ENCODE results near the gene HOXC9. TPM values are rescaled to one million over a fixed set of nuclear protein-coding genes. Genes with fewer than 3 reads are reported as not detected.

Gene HOXC9
- total and polyA plus RNA-seq, 2 of the 4 experiments (the other 2 are of a cell fraction), result 0.26 TPM; not detected in 1

- CTCF ChIA-PET, result no interaction called here
- ATAC-seq (ENCODE audit: low read depth) (no peak), DNase-seq (no peak)
- Histone ChIP-seq H2BK120ac (ENCODE audit: low read depth, low read length) (no peak overlapping the region), H3K9me1 (ENCODE audit: insufficient read depth, low read length) (no peaks in the 10 kb centered on the region), H2AFZ (replicated peaks; ENCODE audit: low read length, poor library complexity) (no peak overlapping the region), H2BK15ac (ENCODE audit: low read depth, low read length) (no peak overlapping the region), H3K9ac (ENCODE audit: low read depth, low read length) (no peak overlapping the region), H3K4me2 (ENCODE audit: low read depth, low read length) (no peak overlapping the region), H3K79me1 (ENCODE audit: low read depth in 1 of 2, low read length in 2 of 2) (no peaks in the 10 kb centered on the region), H3K27ac (ENCODE audit: insufficient read depth, low read length) (no peak overlapping the region), H3K4me1 (ENCODE audit: control insufficient read depth, insufficient read depth, low read length) (peaks cover 2% of the 10 kb centered on the region; the same call in 1 of the 2 replicates), H4K5ac (ENCODE audit: low read depth, low read length) (no peak overlapping the region), H2BK5ac (ENCODE audit: low read depth, low read length, poor library complexity, severe bottlenecking) (no peak overlapping the region), H3K36me3 (ENCODE audit: control insufficient read depth, insufficient read depth, low read length) (no peaks in the 10 kb centered on the region), H4K20me1 (ENCODE audit: insufficient read depth, low read length) (peaks cover 2% of the 10 kb centered on the region; the same call in 1 of the 2 replicates), H2AK5ac (ENCODE audit: low read depth, low read length) (no peak overlapping the region), H2AK9ac (replicated peaks; ENCODE audit: low read depth, low read length, poor library complexity) (no peak overlapping the region), H2BK20ac (ENCODE audit: low read depth, low read length) (no peak overlapping the region), H3K56ac (ENCODE audit: extremely low read depth, insufficient read depth, low read length) (no peak overlapping the region), H3K14ac (replicated peaks; ENCODE audit: low read depth, low read length) (no peak overlapping the region), H4K91ac (ENCODE audit: insufficient read depth, low read depth, low read length) (no peak overlapping the region), H3K4ac (ENCODE audit: low read depth, low read length) (no peak overlapping the region), H3K23ac (ENCODE audit: low read depth, low read length) (no peak overlapping the region), H3K9me3 (ENCODE audit: control insufficient read depth, insufficient read depth, low read length) (peaks cover 16% of the 10 kb centered on the region), H3K18ac (ENCODE audit: low read depth, low read length) (no peak overlapping the region), H3K4me3 (ENCODE audit: insufficient read depth, low read depth, low read length) (no peak overlapping the region), H4K8ac (ENCODE audit: low read depth in 2 of 2, low read length in 2 of 2) (no peak overlapping the region), H3K27me3 (ENCODE audit: control insufficient read depth, insufficient read depth, low read length) (peaks cover 95% of the 10 kb centered on the region)
- TF ChIP-seq SMC3 (IDR thresholded peaks at IDR 0.05; ENCODE audit: low read depth, low read length) (no peak), RCOR1 (IDR thresholded peaks at IDR 0.05; ENCODE audit: insufficient replicate concordance, low read length) (no peak), MAZ (IDR thresholded peaks at IDR 0.05; ENCODE audit: borderline replicate concordance, low read depth, low read length) (no peak), ELK1 (IDR thresholded peaks at IDR 0.05; ENCODE audit: borderline replicate concordance, low read depth, low read length) (no peak), POLR2A (IDR thresholded peaks at IDR 0.05; ENCODE audit: low read depth, low read length) (no peak), RFX5 (IDR thresholded peaks at IDR 0.05; ENCODE audit: low read depth, low read length) (no peak), MAFK (IDR thresholded peaks at IDR 0.05; ENCODE audit: low read depth, low read length) (no peak), NFE2L2 (IDR thresholded peaks at IDR 0.05; ENCODE audit: low read depth, low read length) (no peak)
- dilution Hi-C loops (cut with HindIII; ENCODE audit: low sequenced_read_pairs, unreplicated experiment) (no loop called here), in situ Hi-C loops (cut with MboI; ENCODE audit: low sequenced_read_pairs) (no loop called here), intact Hi-C loops (cut with micrococcal nuclease) (no loop called here)
- POLR2A ChIA-PET (ENCODE audit: unreplicated experiment), result no interaction called here
- WGBS, 2 experiments (ENCODE audit: extremely low coverage in 2 of 2, insufficient read length in 1 of 2), result no CpG with 5 or more reads among the region's 9 CpGs
- no TSS peak for BruUV-seq (replicated peaks)
Measured at GRCh38 chr12:53976823-53977595, 23.0 kb upstream of the HOXC9 start.
